Stomach (tissue), 9 donors: ENCODE data around the gene IL12RB2. TPM values are rescaled to one million over a fixed set of nuclear protein-coding genes. Genes with fewer than 3 reads are reported as not detected.

Experiments
- DNase-seq, 2 donors: peaks; one replicate each; pipeline versions ENCODE4 v3.0.0 to v3.0.0-alpha.2; 2013 to 2019
- H3K27ac ChIP-seq, 5 donors: fragments of 200-600 bp in 4 of 5; sonication (generic) in 4 of 5; one replicate each; pipeline ENCODE4 v1.5.1; 2013 to 2019; ENCODE audit warnings: mild to moderate bottlenecking in 1 of 5, moderate library complexity in 1 of 5
- H3K27me3 ChIP-seq, 3 donors: fragments of 200-600 bp; sonication (generic); one replicate each; pipeline ENCODE4 v1.5.1; 2017 to 2019; ENCODE audit warnings: mixed run types in 1 of 3
- H3K36me3 ChIP-seq, 4 donors: fragments of 200-600 bp; sonication (generic); 1 replicate in 3 of 4; 2 replicates in 1 of 4; pipeline ENCODE4 v1.5.1; 2016 to 2019
- H3K4me1 ChIP-seq, 4 donors: fragments of 200-600 bp; sonication (generic); one replicate each; pipeline ENCODE4 v1.5.1; 2016 to 2019
- H3K4me3 ChIP-seq, 4 donors: fragments of 200-600 bp; sonication (generic) in 3 of 4; one replicate each; pipeline ENCODE4 v1.5.1; 2016 to 2019; ENCODE audit warnings: mild to moderate bottlenecking in 1 of 4
- H3K9me3 ChIP-seq, 4 donors: fragments of 200-600 bp; sonication (generic); one replicate each; pipeline ENCODE4 v1.5.1; 2016 to 2019
- CTCF ChIP-seq, 7 experiments: fragments of 450-650 bp in 4 of 7; fragments of 200-600 bp in 3 of 7; sonication (generic) in 3 of 7; IDR thresholded peaks; one replicate each; pipeline ENCODE4 v1.5.1; 2016 to 2019; ENCODE audit warnings: antibody characterized with exemption in 7 of 7, control low read depth in 2 of 7, mild to moderate bottlenecking in 1 of 7
- EP300 ChIP-seq: sonication (generic); formaldehyde crosslinking; IDR thresholded peaks from one replicate; pipeline ENCODE4 v1.6.1; 2017; ENCODE audit warnings: antibody characterized with exemption
- POLR2A ChIP-seq, 4 donors: fragments of 450-650 bp; IDR thresholded peaks; one replicate each; pipeline ENCODE4 v1.6.1; 2016; ENCODE audit warnings: antibody characterized with exemption in 4 of 4, control low read depth in 2 of 4, mild to moderate bottlenecking in 1 of 4, moderate library complexity in 1 of 4
- POLR2AphosphoS5 ChIP-seq, 3 donors: sonication (generic); formaldehyde crosslinking; IDR thresholded peaks; one replicate each; pipeline ENCODE4 v1.6.1; 2016; ENCODE audit warnings: antibody characterized with exemption in 3 of 3
- WGBS, 5 donors: extraction: QIAGEN DNeasy Blood & Tissue Kit in 3 of 5; methylation state at CpG; one replicate each; pipeline versions ENCODE4 v1.1.5 to v1.1.7; 2013 to 2018; 5-methylcytosine and 5-hydroxymethylcytosine counted together
- intact Hi-C: fragments of 100-400 bp; cut with DNase I; formaldehyde crosslinking; loops from one replicate; pipeline ENCODE4 v1.15.1; 2023; ENCODE audit warnings: low total_unique reads
- polyA plus RNA-seq, 3 donors: library from polyadenylated mRNA; stranded (reverse); fragments of 200-250 nt; gene quantifications; one replicate each; pipeline ENCODE4 v1.2.3, GENCODE V29; 2013
- total RNA-seq, 5 donors: library from RNA; depleted of rRNA; stranded (reverse); fragments of >200 nt; gene quantifications; one replicate each; pipeline versions ENCODE4 v1.1.0 to v1.2.3, GENCODE V29; 2014 to 2016
- donor health status: healthy with polysubstance abuse.
- donor health status: Bipolar disorder and iron deficiency.
- donor health status: healthy.

IL12RB2 gene
- total and polyA plus RNA-seq, 8 donors = 0.06 to 1.2 (median 0.29) TPM; not detected in 3

DNA sequence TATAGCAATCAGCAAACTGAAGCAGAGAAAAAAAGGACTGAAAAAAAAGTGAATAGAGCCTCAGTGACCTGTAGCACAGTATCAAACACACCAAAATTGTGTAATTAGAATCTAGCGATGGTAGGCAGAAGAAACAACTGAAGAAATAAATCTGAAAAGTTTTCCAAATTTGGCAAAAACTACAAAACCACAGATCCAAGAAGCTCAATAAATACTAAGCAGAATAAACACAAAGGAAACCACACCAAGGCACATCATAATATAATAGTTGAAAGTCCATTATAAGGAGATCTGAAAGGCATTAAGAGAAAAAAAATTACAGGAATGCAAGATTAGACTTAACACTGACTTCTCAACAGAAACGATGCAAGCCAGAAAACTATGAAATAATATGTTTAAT lies 7.1 kb upstream of the IL12RB2 start:
- TF ChIP-seq POLR2A (IDR thresholded peaks at IDR 0.05) (no peak), CTCF (IDR thresholded peaks at IDR 0.05) (no peak), EP300 (no peak), POLR2AphosphoS5 (IDR thresholded peaks at IDR 0.05) (no peak)
- no peaks in the 10 kb centered on the region for H3K36me3 ChIP-seq
- peaks cover 0 to 3% (median 0%) of the 10 kb centered on the region in 3 donors for H3K27me3 ChIP-seq
- intact Hi-C loops = no loop called here
- H3K4me3 ChIP-seq = no peak overlapping the region
- DNase-seq = no peak
- 24 to 45% (median 36%) methylated on average over 2 of the region's 2 CpGs for WGBS, 5 donors
- no peak overlapping the region for H3K27ac ChIP-seq
- H3K9me3 ChIP-seq = no peaks in the 10 kb centered on the region
- no peaks in the 10 kb centered on the region for H3K4me1 ChIP-seq

- WGBS, 5 donors = 69 to 87% (median 78%) methylated on average over 3 of the region's 3 CpGs
- no peaks in the 10 kb centered on the region for H3K36me3 ChIP-seq
- H3K9me3 ChIP-seq = no peaks in the 10 kb centered on the region
- intact Hi-C loops = no loop called here
- peaks cover 0 to 20% (median 17%) of the 10 kb centered on the region in 3 donors for H3K27me3 ChIP-seq
- H3K4me1 ChIP-seq = peaks cover 11 to 15% (median 13%) of the 10 kb centered on the region in 4 donors
- H3K27ac ChIP-seq = no peak overlapping the region
- H3K4me3 ChIP-seq = no peak overlapping the region
- no peak for DNase-seq
- no peak for TF ChIP-seq CTCF (IDR thresholded peaks at IDR 0.05)
- no peak for TF ChIP-seq POLR2A (IDR thresholded peaks at IDR 0.05)
- no peak for TF ChIP-seq POLR2AphosphoS5 (IDR thresholded peaks at IDR 0.05)
- TF ChIP-seq EP300 = no peak
Measured at GRCh38 chr1:67304023-67304422, 3.6 kb upstream of the IL12RB2 start.

DNA sequence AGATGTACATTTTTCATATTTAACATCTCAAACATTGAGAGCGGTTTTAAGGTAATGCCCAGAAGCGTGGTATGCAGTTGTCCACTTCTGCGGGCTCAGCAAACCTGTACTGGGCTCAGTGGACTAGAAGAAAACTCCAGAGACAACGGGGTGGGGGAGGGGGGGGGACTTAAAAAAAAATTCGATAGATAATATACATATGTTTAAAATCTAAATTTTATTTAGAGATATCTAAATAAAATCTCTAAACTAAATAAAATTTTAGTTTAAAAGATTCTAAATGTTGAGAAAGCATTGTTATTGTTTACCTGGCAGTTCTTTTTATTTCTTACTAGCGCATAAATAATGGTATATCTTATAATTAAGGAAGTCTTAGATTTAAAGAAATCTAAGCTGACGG lies 1.1 kb upstream of the IL12RB2 start:
- TF ChIP-seq CTCF (IDR thresholded peaks at IDR 0.05) (no peak), EP300 (no peak), POLR2A (IDR thresholded peaks at IDR 0.05) (no peak), POLR2AphosphoS5 (IDR thresholded peaks at IDR 0.05) (no peak)
- Histone ChIP-seq H3K27ac (no peak overlapping the region), H3K9me3 (no peaks in the 10 kb centered on the region), H3K36me3 (no peaks in the 10 kb centered on the region), H3K4me3 (no peak overlapping the region), H3K4me1 (peaks cover 11 to 15% (median 13%) of the 10 kb centered on the region in 4 donors), H3K27me3 (peaks cover 0 to 20% (median 17%) of the 10 kb centered on the region in 3 donors)
- intact Hi-C loops = no loop called here
- 88 to 91% (median 89%) methylated on average over 7 of the region's 7 CpGs for WGBS, 5 donors
- no peak for DNase-seq

GRCh38 chr1:67308136-67308535 lies 463 bp downstream of the IL12RB2 start:
- no peak overlapping the region for H3K27ac ChIP-seq
- 31 to 46% (median 41%) methylated on average over 13 to 15 of the region's 15 CpGs for WGBS, 5 donors
- intact Hi-C loops = no loop called here

More at GRCh38 chr1:67308136-67308535, 463 bp downstream of the IL12RB2 start:
- H3K4me1 ChIP-seq = peaks cover 11 to 15% (median 13%) of the 10 kb centered on the region in 4 donors
- H3K27me3 ChIP-seq = peaks cover 0 to 20% (median 17%) of the 10 kb centered on the region in 3 donors
- TF ChIP-seq CTCF (IDR thresholded peaks at IDR 0.05) = no peak
- no peak for TF ChIP-seq POLR2AphosphoS5 (IDR thresholded peaks at IDR 0.05)
- TF ChIP-seq EP300 = no peak
- TF ChIP-seq POLR2A (IDR thresholded peaks at IDR 0.05) = no peak
- DNase-seq = peak in 1 of 2 donors; percentile 15
- peak overlapping the region; percentile 49 to 66 (median 54) for H3K4me3 ChIP-seq
- H3K36me3 ChIP-seq = no peaks in the 10 kb centered on the region
- H3K9me3 ChIP-seq = no peaks in the 10 kb centered on the region
